Stimulated activated CD8-positive, alpha-beta memory T cell treated with anti-CD3 and anti-CD28 coated beads, Interleukin-4, amount 100 ng/mL, for 24 hours (primary cell): ENCODE data around the gene LRRFIP1.

ENCODE experiments used
- DNase-seq: peaks from one replicate; pipeline ENCODE4 v3.0.0-alpha.2; 2020; ENCODE audit warnings: low read depth

Gene LRRFIP1

GRCh38 chr2:237723602-237724001 lies 96.2 kb downstream of the LRRFIP1 start:
- DNase-seq = no peak

- no peak for DNase-seq
These were observed 97.6 kb downstream of the LRRFIP1 start for GRCh38 chr2:237724811-237725478.

- no peak for DNase-seq
These were observed 98.3 kb downstream of the LRRFIP1 start for GRCh38 chr2:237725661-237726060.

- no peak for DNase-seq
These were observed 99.0 kb downstream of the LRRFIP1 start for GRCh38 chr2:237726401-237726830.

DNA sequence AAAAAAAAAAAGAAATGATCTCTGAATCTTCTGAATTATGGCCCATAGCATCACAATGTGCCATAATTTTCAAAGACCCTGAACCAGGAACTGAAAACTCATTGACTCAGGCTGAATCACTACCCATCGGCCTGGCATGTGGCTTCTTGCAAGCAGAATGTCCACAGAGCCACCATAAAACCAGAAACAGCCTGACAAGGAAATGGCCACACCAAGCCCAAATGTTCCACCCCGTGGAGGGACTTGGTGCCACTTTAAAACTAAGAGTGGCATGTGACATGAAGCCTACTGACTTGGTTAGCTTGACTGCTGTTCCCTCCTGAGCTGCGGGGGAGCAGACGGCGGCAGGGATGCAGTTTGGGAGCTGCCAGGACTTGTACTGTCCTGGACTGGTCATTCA lies 100.0 kb downstream of the LRRFIP1 start:
- no peak for DNase-seq

DNA sequence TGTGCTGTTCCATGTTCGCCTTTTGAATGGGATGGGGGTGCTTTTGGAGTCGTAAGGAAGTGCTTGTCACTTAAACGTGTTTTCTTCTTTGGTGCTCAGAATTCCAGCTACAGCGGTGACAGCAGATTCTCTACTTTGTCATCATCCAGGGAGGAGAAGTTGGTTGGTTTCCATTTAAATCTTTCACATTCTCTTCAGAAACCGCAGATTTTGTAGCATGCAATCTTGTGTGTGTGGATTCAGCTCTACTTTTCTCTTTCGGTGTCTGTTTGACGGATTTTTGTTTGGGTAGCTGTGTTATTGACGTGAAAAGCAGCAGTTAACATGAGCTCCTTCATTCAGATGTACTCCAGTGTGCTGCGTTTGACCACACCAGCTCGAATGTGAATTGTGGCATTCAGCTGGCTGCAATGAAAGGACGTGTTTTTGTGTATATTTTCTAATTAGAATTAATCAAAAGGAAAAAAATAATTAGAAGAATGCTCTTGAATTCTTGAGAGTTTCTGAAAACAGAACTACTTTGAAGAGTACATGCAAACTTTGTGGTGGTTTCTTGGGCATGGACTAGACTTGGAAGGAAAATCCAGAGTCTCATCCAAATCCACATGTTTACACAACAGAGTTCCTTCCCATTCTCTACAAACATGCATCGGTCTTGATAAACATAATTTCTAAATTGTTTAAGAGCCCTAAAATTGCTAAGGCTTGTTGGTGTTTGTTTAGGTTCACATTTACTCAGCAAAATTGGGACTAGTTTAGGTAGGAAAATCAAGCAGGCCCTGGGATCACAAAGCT lies 102.5 kb downstream of the LRRFIP1 start:
- no peak for DNase-seq

DNA sequence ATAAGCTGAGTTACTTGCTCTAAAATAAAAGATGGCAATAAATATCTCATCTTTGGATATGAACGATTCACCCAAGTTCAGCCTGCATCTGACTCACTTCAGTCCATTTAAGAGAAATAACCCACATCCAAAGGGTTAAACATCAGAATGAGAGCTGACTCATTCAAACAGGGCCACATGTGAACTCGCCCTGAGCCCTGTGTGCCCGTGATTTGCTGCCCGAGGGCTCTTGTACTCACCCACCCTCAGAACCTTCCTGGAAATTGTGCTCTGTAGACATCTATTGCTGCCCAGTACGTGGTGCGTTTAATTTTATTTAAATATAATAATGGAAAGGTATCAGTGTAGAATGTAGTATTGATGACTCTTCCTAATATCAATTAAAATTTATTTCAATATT lies 104.3 kb downstream of the LRRFIP1 start:
- DNase-seq = no peak

GRCh38 chr2:237732070-237732469 lies 104.7 kb downstream of the LRRFIP1 start:
- no peak for DNase-seq

GRCh38 chr2:237732790-237733381 lies 105.5 kb downstream of the LRRFIP1 start:
- no peak for DNase-seq

GRCh38 chr2:237733677-237734300 lies 106.4 kb downstream of the LRRFIP1 start:
- no peak for DNase-seq

GRCh38 chr2:237734905-237735623 lies 107.7 kb downstream of the LRRFIP1 start:
- no peak for DNase-seq

- DNase-seq = no peak
These were observed 108.4 kb downstream of the LRRFIP1 start for GRCh38 chr2:237735798-237736197.

- DNase-seq = no peak
These were observed 109.4 kb downstream of the LRRFIP1 start for GRCh38 chr2:237736783-237737182.

DNA sequence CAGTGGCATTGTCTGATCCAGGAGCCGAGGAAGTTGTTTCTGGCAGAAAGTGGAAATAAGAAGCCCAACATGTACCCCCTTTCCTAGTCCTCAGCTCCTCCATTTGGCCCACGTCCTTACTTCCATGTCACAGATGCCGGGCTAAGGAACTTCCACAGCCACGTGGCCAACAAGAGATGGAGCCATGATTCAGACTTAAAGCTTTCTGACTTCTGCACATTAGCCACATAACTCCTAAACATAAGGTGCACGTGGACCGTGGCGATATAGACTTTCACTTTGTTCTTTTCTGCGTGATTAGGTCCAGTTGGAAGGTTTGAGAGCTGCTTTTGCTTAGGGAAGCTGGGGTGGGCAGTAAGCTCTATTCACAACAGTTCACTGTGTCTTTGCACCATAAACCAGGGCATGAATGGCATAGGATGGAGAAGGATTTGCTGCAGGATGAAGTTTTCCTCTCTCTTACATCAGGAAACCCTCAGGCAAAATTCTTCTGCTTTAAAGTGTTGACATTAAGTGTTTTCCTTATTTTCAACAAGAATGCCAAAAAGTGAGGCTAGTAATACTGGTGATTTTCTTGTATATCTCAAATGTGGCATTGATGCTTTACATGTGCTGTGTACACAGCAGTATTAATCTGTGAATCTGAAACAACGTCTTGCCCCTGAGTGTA lies 109.9 kb downstream of the LRRFIP1 start:
- DNase-seq = no peak

- DNase-seq = no peak
These were observed 110.9 kb downstream of the LRRFIP1 start for GRCh38 chr2:237738255-237738654.

GRCh38 chr2:237739101-237739500 lies 111.7 kb downstream of the LRRFIP1 start:
- DNase-seq = no peak

GRCh38 chr2:237742191-237742590 lies 114.8 kb downstream of the LRRFIP1 start:
- no peak for DNase-seq

GRCh38 chr2:237742614-237743013 lies 115.2 kb downstream of the LRRFIP1 start:
- DNase-seq = no peak

DNA sequence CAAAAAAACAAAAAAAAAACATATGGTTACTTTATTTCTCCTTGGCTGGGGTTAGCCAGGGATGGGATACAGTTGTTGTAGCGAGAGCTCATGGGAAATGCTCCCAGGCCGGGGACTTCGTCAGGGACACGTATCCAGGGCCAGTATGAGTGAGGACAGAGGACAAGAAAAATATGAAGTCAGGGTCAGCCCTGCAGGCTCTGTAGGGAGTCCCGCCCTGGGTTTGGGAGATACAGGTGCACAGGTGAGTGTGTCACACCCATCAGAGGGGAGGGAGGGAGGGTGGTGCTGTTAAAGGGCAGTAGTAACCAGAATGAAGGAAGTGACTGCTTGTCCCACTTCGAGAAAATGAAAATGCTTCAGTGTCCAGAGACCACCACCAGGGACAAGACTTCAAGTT lies 115.6 kb downstream of the LRRFIP1 start:
- no peak for DNase-seq

- no peak for DNase-seq
These were observed 116.3 kb downstream of the LRRFIP1 start for GRCh38 chr2:237743561-237744269.

- DNase-seq = no peak
These were observed 116.9 kb downstream of the LRRFIP1 start for GRCh38 chr2:237744270-237744612.
